Neural progenitor cell (in vitro differentiated cells): ENCODE data around the gene PVALB. TPM values are rescaled to one million over a fixed set of nuclear protein-coding genes. Genes with fewer than 3 reads are reported as not detected.

Source experiments
- DNase-seq: peaks from one replicate; pipeline ENCODE4 v3.0.0-alpha.2; 2016; ENCODE audit warnings: low spot score
- H2AFZ ChIP-seq: fragments of 200-600 bp; sonication (generic); replicated peaks from 2 replicates; pipeline ENCODE4 v1.6.1; 2016; ENCODE audit warnings: antibody characterized with exemption
- H3F3A ChIP-seq: fragments of 200-600 bp; sonication (generic); 2 replicates; pipeline ENCODE4 v1.6.1; 2016; ENCODE audit warnings: antibody characterized with exemption, low read depth
- H3K27ac ChIP-seq: fragments of 200-600 bp; sonication (generic); 2 replicates; pipeline ENCODE4 v1.5.1; 2016; ENCODE audit warnings: mild to moderate bottlenecking
- H3K27me3 ChIP-seq: fragments of 200-600 bp; sonication (generic); 2 replicates; pipeline ENCODE4 v1.6.1; 2016; ENCODE audit warnings: mild to moderate bottlenecking, moderate library complexity
- H3K36me3 ChIP-seq: fragments of 200-600 bp; sonication (generic); 2 replicates; pipeline ENCODE4 v1.5.1; 2016
- H3K4me1 ChIP-seq: fragments of 200-600 bp; sonication (generic); 2 replicates; pipeline ENCODE4 v1.6.1; 2016; ENCODE audit warnings: mixed run types
- H3K4me2 ChIP-seq: fragments of 200-600 bp; sonication (generic); 2 replicates; pipeline ENCODE4 v1.6.1; 2016
- H3K4me3 ChIP-seq: fragments of 200-600 bp; sonication (generic); 2 replicates; pipeline ENCODE4 v1.5.1; 2016
- H3K79me2 ChIP-seq: fragments of 200-600 bp; sonication (generic); 2 replicates; pipeline ENCODE4 v1.6.1; 2016; ENCODE audit warnings: low read depth
- H3K9ac ChIP-seq: fragments of 200-600 bp; sonication (generic); 2 replicates; pipeline ENCODE4 v1.6.1; 2016
- H3K9me3 ChIP-seq: fragments of 200-600 bp; sonication (generic); 2 replicates; pipeline ENCODE4 v1.5.1; 2016; ENCODE audit warnings: low read depth
- H4K20me1 ChIP-seq: fragments of 200-600 bp; sonication (generic); 2 replicates; pipeline ENCODE4 v1.6.1; 2016; ENCODE audit warnings: low read depth
- H3K27ac Mint-ChIP-seq: 3 replicates; pipeline ENCODE4 v1.8.0; 2021; ENCODE audit warnings: mixed read lengths
- H3K27me3 Mint-ChIP-seq: 2 replicates; pipeline ENCODE4 v1.8.0; 2022; ENCODE audit warnings: low read depth, mild to moderate bottlenecking, inconsistent platforms, moderate library complexity, mixed read lengths; ENCODE audit not compliant: insufficient read depth
- H3K36me3 Mint-ChIP-seq: 3 replicates; pipeline ENCODE4 v1.8.0; 2021; ENCODE audit warnings: mixed read lengths
- H3K4me1 Mint-ChIP-seq: 3 replicates; pipeline ENCODE4 v1.8.0; 2021; ENCODE audit warnings: mixed read lengths
- H3K4me3 Mint-ChIP-seq: 3 replicates; pipeline ENCODE4 v1.8.0; 2021; ENCODE audit warnings: mild to moderate bottlenecking, moderate library complexity, mixed read lengths
- H3K9me3 Mint-ChIP-seq: 3 replicates; pipeline ENCODE4 v1.8.0; 2020; ENCODE audit warnings: mixed read lengths
- CTCF ChIP-seq: fragments of 200-600 bp; sonication (generic); IDR thresholded peaks from 2 replicates; pipeline ENCODE4 v1.5.1; 2017; ENCODE audit warnings: antibody characterized with exemption, mild to moderate bottlenecking
- EZH2 ChIP-seq: fragments of 200-600 bp; sonication (generic); IDR thresholded peaks from 2 replicates; pipeline ENCODE4 v1.6.1; 2017; ENCODE audit warnings: antibody characterized with exemption, mild to moderate bottlenecking, moderate library complexity
- EZH2phosphoT487 ChIP-seq: fragments of 200-600 bp; sonication (generic); IDR thresholded peaks from 2 replicates; pipeline ENCODE4 v1.6.1; 2017; ENCODE audit warnings: antibody characterized with exemption
- total RNA-seq: library from RNA; depleted of rRNA; stranded (reverse); fragments of >200 nt; gene quantifications from 2 replicates; pipeline ENCODE4 v1.2.3, GENCODE V29; 2015; ENCODE audit warnings: low replicate concordance

The PVALB gene
- total RNA-seq, 1 donor from 2014 or later, result not detected

DNA sequence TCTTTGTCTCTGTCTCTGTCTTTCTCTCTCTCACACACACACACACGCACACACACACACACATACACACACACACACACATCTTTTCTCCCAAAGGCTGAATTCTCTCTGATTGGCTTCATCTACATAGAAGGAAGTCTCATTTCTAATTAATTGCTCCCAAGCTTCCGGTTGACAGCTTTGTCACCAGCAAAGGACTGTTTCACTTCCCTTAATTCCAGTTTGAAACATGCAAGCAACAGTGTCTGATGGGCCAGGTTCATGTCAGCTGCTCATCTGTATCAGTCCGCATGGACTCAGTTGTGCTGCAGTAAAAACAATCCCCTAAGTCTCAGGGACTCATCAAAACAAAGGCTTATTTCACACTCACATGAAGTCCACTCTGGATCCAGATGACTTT lies 16.2 kb upstream of the PVALB start:
- Histone ChIP-seq H3K4me2 (no peak overlapping the region), H3K79me2 (no peaks in the 10 kb centered on the region), H4K20me1 (no peaks in the 10 kb centered on the region), H3K27me3 (no peaks in the 10 kb centered on the region), H3K9me3 (no peaks in the 10 kb centered on the region), H2AFZ (no peak overlapping the region), H3K27ac (no peak overlapping the region), H3K4me3 (no peak overlapping the region), H3K9ac (no peak overlapping the region), H3K36me3 (no peaks in the 10 kb centered on the region), H3K4me1 (peaks cover 3% of the 10 kb centered on the region), H3F3A (no peaks in the 10 kb centered on the region)
- Mint-ChIP-seq H3K4me1 (peaks cover 2% of the 10 kb centered on the region), H3K27me3 (peaks cover 11% of the 10 kb centered on the region), H3K36me3 (no peaks in the 10 kb centered on the region), H3K9me3 (peaks cover 4% of the 10 kb centered on the region), H3K27ac (no peak overlapping the region), H3K4me3 (no peak overlapping the region)
- no peak for DNase-seq
- TF ChIP-seq EZH2phosphoT487, result no peak
- TF ChIP-seq EZH2, result no peak
- no peak for TF ChIP-seq CTCF

GRCh38 chr22:36831717-36832116 lies 14.9 kb upstream of the PVALB start:
- H3K27ac ChIP-seq, result no peak overlapping the region
- no peak overlapping the region for H3K4me3 ChIP-seq
- H3K4me2 ChIP-seq, result no peak overlapping the region
- no peak overlapping the region for H3K27ac Mint-ChIP-seq
- H3K9me3 Mint-ChIP-seq, result no peaks in the 10 kb centered on the region
- H3K9ac ChIP-seq, result no peak overlapping the region
- H3K4me3 Mint-ChIP-seq, result no peak overlapping the region
- H3K27me3 ChIP-seq, result no peaks in the 10 kb centered on the region
- H3K4me1 ChIP-seq, result peaks cover 17% of the 10 kb centered on the region
- H3F3A ChIP-seq, result peaks cover 10% of the 10 kb centered on the region
- no peak overlapping the region for H2AFZ ChIP-seq
- H3K27me3 Mint-ChIP-seq, result peaks cover 5% of the 10 kb centered on the region
- TF ChIP-seq CTCF, result no peak
- TF ChIP-seq EZH2, result no peak
- no peak for TF ChIP-seq EZH2phosphoT487
- H4K20me1 ChIP-seq, result no peaks in the 10 kb centered on the region
- DNase-seq, result no peak
- H3K36me3 ChIP-seq, result no peaks in the 10 kb centered on the region
- H3K9me3 ChIP-seq, result no peaks in the 10 kb centered on the region
- no peaks in the 10 kb centered on the region for H3K79me2 ChIP-seq
- H3K36me3 Mint-ChIP-seq, result no peaks in the 10 kb centered on the region
- H3K4me1 Mint-ChIP-seq, result peaks cover 13% of the 10 kb centered on the region

GRCh38 chr22:36831206-36831605 lies 14.4 kb upstream of the PVALB start:
- Histone ChIP-seq H3K4me2 (no peak overlapping the region), H3K27ac (no peak overlapping the region), H4K20me1 (no peaks in the 10 kb centered on the region), H3K9ac (no peak overlapping the region), H2AFZ (no peak overlapping the region), H3K4me1 (peaks cover 22% of the 10 kb centered on the region), H3K27me3 (no peaks in the 10 kb centered on the region), H3F3A (peaks cover 15% of the 10 kb centered on the region), H3K36me3 (no peaks in the 10 kb centered on the region), H3K79me2 (no peaks in the 10 kb centered on the region), H3K9me3 (no peaks in the 10 kb centered on the region), H3K4me3 (no peak overlapping the region)
- H3K36me3 Mint-ChIP-seq, result no peaks in the 10 kb centered on the region
- no peak overlapping the region for H3K4me3 Mint-ChIP-seq
- peaks cover 5% of the 10 kb centered on the region for H3K27me3 Mint-ChIP-seq
- TF ChIP-seq EZH2 (no peak), CTCF (no peak), EZH2phosphoT487 (no peak)
- H3K27ac Mint-ChIP-seq, result no peak overlapping the region
- H3K9me3 Mint-ChIP-seq, result no peaks in the 10 kb centered on the region
- DNase-seq, result no peak
- peaks cover 18% of the 10 kb centered on the region for H3K4me1 Mint-ChIP-seq
